Activated CD8-positive, alpha-beta memory T cell treated with anti-CD3 and anti-CD28 coated beads, Interleukin-2, amount 50 U/mL, for 1 hour (primary cell): ENCODE results near the gene DHFR.

Experiments
- DNase-seq: peaks from one replicate; pipeline ENCODE4 v3.0.0-alpha.2; 2020; ENCODE audit errors: extremely low read depth

The DHFR gene

DNA sequence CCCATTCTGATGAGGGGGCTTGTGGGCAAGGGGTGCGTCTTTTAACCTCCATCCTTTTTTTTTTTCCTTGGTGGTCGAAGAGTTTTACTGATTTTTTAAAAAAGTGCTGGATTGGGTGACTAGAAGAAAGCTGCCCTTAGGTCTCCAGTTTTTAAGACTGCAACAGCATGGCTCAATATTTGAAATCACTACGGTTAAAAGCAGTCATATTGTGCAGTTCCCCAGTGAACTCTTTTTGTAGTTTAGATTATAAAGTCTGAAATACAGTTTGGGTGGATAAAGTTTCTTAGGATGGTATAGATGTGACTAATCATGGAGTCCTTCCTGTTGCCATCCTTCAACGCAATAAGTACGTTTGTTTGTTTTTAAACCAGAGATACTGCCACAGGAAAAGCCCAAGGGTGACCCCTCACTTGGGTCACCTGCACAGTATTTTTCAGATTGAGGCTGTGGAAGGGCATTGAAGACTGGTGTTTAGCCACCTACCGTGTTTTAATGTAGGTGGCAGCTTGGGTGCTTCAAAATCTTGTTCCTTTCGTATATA lies 520 bp upstream of the DHFR start:
- no peak for DNase-seq

DNA sequence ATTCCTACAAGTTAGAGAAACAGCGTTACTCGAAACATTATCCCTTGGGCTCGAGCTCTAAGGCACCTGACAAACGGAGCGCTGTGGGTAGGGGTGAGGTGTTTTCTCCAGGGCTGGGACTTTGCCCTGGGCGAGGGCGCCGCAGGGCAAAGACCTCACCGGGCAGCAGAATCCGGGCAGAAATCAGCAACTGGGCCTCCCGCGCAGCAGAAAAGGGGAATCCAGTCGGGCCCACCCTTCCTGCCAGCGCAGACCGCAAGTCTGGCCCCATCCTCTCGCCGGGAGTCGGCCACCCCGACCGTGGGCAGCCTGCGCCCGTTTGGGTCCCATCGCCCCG lies 761 bp downstream of the DHFR start:
- no peak for DNase-seq

DNA sequence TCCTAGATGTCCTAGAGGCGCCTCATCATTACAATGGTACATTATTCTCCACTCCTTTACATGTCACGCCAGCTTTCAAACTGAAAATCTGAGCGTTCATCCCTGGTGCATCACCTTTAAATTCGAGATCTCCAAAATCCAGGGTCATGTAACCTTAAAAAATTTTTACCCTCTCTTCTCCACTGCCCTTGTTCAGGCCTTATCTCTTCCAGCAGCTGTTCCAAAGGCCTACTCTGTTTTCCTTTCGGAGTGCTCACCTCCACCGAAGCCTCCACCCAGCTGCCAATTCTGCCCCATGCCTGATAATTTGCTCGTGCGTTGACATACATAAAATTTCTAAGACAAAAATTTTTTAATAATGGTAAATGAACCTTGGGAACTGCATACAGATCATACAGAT lies 1.3 kb downstream of the DHFR start:
- DNase-seq, result no peak

DNA sequence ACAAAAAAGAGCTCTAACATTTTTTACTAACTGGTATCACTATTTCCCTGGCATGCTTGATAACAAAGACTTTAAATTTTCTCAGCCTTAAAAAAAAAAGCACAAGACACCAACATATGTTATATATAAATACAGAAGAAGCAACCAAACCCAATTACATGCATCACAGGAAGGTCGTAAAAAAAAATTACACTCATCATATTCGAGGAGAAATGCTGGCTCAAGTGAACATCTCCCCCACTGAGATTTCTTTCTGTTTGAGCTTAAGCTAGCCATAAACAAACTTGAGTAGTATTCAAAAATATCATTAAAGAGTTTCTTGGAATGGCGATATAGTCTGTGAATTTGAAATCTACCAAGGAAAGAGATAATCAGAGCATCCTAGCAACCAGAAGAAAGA lies 7.9 kb downstream of the DHFR start:
- DNase-seq, result no peak

DNA sequence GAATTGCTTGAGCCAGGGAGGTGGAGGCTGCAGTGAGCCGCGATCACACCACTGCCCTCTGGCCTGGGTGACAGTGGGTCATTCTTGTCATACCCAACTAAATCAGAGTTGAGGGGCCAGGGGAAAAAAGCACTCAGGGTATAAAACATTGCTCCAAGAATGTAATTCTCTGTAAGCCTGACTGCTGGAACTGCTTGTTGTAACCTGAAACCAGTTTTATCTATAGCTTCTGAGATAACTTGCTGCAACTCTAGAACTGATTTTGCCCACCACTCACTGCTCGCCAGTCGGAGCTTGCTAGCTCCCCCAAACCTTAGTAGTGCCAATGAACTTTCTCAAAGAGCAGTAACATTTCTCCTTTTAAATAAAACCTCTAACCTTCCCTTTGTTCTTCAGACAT lies 9.9 kb downstream of the DHFR start:
- no peak for DNase-seq

DNA sequence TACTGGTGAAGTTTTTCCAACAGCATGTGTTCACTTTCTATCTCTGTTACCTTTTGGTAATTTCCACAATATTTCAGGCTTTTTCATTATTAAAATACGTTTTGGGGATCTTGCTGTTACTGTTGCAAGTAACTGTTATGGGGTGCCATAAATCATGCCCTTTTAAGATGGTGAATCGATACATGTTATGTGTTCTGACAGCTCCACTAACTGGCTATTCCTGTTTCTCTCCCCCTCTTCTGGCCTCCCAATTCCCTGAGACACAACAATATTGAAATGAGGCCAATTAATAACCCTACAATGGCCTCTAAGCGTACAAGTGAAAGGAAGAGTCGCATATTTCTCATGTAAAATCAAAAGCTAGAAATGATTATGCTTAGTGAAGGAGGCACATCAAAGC lies 13.4 kb downstream of the DHFR start:
- no peak for DNase-seq

DNA sequence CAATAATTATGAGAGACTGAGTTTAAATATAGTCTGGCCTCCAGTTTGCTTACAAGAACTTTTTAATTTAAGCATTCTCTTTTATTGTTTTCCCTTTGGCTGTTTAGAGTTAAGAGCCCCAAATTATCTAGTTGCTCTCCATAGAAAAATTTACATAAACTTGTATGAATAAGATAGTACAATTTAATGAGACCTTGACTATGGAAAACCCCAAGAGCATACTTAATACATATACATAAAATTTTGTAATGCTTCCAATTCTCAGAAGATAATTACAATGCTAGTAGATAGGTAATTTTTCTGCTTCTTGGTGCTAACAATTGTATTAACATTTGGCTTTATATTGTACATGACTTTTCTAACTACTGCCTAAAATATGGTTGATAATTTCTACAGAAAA lies 20.6 kb downstream of the DHFR start:
- DNase-seq, result no peak

DNA sequence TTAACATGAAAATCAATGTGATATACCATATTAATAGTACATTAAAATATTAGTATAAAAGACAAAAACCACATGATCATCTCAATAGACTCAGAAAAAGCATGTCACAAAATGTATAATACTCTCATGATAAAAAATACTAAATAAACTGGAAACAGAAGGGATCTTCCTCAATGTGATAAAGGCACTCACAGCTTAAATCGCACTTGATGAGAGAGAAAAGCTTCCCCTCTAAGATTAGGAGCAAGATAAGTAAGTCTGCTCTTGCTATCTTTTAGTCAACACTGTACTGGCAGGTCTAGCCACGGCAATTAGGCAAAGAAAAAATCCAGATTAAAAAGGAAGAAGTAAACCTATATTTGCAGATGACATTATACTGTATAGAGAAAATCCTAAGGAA lies 22.1 kb downstream of the DHFR start:
- no peak for DNase-seq

DNA sequence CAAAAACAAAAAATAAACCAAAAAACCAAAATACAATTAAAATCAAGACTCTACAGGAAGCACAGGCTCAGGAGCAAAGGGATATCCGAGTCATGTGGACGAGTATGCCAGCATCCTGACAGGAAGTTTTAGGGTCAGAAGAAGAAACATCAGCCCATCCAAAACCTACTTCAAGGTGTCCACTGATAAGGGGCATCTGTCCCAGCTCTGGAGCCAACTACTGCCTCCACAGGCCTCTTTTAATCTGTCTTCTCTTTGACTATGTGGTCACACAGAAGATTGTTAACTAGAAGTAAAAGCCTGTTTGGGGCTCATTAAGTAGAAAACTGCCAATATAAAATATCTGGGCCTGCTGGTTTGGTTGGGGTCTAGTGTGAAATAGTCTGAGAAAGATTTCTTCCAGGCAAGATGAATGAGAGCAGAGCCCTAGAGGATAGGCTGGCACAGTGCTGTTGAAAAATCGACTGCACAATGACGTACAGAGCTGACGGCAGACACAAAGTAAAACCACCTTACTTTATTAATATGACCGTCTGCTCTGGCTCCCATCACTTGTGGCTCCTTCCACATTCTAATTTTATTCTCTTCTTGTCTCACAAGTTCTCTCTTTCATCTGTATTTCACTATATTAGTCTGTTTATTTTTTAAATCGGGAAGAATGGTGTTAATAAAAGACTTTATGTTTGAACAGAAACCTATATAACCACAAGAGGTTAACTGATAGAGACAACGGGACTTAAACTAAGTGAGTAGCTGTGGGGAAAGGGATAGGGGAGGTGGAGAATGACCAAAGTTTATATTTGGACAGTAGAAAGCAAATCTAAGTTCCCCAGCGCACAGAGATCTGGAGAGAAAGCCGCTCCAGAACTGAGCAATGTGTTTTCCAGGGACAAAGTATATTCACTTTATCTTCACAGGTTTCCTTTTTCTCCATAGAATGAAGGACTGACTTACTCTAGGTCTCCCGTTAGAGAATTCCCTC lies 23.2 kb downstream of the DHFR start:
- no peak for DNase-seq

DNA sequence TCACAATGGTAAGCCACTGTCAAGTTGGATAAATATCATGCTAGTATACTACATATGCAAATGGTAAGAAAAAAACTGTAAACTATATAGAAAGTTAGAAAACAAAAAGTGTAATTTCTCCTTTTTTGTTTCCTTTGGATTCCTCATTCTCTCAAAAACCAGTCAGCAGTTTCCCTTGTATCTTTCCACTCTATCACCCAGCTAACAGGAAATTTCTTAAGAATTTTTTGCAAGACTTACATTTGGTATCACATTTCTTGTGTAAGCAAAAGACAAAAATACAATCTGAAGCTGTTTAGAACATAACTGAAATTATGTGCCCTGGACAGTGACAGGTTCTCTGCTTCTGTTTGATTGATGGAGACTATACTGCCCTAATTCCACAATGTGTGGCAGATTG lies 25.5 kb downstream of the DHFR start:
- no peak for DNase-seq

DNA sequence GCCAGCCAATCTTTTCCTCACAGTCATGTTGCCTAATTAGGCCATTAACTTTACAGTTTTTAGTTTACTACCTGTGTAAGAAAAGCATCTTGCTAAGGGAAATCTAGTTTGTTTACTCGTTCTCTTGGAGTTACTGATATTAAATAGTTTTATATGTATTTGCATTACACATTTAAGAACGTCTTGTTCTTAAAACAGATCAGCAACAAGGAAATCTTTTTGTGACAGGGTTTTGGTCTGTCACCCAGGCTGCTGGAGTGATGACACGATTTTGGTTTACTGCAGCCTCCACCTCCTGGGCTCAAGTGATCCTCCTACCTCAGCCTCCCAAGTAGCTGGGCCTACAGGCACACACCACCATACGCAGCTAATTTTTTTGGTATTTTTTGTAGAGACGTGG lies 29.6 kb downstream of the DHFR start:
- no peak for DNase-seq

DNA sequence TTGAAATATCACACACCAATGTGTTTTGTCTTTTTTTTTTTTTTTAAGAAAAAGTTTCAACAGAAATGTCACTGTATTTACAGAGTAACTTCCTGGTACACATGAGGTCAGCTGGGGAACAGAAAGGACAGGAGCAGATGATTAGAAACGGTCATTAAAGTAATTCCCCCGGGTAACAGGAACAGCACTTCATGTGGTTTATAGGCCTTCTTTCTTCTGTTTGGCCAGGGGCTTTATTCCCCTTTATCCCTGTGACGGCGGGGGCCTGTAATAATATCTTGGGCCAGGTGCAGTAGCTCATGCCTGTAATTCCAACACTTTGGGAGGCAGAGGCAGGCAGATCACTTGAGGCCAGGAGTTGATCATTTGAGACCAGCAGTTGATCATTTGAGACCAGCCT lies 30.8 kb downstream of the DHFR start:
- DNase-seq, result no peak

DNA sequence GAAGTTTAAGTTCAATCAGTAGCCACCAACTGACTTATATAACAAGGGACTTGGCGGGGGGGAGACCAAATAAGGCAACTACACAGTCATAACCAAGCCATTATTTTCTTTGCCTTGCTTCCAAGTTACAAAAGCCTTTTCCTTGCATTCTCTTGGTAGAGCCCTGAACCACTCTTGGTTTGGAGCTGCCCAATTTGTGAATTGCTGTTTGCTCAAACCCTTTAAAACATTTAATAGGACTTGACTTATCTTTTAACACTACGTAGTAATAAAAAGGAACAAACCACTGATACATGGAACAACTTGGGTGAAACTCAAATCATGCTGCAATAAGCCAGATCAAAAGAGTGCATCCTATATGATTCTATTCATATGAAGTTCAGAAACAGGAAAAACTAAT lies 32.0 kb downstream of the DHFR start:
- DNase-seq, result no peak

DNA sequence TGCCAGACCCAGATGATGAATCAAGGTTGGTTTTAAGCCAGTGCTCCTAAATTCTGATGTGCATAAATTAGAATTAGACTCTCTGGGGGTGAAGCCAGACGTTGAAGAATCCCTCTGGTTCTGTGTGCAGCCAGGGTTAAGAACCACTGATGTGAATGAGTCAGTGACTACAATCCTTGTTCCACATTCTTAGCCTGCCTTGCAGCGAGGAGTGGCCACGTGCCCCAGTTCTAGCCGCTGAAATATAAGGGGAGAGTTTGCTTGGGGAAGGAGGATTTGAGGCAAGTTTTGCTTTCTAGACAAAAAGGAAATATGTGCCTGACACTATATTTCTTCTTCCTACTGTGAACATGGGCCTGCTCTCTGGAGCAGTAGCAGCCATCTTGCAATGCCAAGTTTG lies 34.6 kb downstream of the DHFR start:
- no peak for DNase-seq

DNA sequence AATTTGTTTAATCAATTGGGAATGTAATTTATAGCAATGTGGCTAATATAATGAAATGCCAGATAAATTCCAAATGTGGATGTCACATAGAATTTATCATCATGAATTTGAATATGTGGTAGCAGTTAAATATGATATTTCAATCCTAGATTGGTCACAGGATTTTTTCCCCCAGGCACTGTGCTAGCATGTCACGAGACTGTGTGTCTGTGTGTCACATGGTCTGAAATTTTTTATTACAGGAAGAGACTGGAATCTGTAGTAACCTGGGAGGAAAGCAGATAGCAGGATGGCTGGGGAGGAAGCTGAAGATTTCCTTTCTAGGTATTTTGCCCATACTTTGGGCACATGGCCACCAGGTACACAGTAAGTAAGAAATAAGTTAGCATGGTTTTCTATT lies 35.7 kb downstream of the DHFR start:
- DNase-seq, result no peak

DNA sequence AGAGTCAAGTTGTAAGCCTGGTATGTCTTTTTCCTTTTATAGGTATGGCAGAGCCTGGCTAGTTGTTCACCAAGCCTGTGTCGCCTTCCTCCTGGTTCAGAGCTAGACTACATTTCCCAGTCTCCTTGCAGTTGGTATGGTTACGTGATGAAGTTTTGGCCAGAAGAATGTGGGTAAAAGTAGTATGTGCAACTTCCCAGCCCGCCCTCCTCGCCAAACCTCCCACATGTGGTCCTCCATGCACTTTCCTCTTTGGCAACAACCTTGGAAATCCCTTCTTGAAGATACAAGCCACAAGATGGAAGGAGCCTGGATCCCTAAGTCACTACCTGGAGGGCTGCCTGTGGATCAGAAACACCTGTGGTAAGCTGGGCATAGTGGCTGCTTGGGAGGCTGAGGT lies 36.3 kb downstream of the DHFR start:
- no peak for DNase-seq

DNA sequence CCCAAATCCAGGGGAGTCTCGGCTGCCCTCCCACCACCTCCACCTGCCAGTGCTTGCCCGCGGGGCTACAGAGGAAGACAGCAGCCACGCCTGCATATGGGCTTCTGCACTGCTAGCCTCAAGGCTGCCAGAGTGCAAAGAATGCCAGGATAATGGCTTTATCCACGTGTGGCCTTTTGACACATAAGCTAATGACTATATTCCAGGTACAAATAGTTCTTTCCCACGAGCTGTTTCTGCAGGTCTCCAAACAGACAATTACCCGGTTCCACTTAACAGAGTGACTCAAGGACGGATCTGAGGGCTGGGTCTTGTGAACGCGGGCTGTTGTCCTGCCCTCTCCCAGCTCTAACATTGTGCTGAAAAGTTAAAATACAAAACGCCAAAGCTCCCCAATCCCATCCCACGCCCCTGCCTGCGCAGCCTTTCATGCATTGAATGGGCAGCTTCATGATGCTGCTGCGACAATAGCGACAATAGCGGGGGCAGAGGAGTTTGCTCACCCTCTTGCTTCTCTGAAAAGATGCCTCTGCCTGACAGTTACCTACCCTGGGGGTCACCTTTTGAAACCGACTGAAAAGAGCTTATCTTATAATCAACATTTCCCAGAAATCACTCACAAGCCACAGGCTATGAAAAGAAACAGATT lies 39.4 kb downstream of the DHFR start:
- no peak for DNase-seq

DNA sequence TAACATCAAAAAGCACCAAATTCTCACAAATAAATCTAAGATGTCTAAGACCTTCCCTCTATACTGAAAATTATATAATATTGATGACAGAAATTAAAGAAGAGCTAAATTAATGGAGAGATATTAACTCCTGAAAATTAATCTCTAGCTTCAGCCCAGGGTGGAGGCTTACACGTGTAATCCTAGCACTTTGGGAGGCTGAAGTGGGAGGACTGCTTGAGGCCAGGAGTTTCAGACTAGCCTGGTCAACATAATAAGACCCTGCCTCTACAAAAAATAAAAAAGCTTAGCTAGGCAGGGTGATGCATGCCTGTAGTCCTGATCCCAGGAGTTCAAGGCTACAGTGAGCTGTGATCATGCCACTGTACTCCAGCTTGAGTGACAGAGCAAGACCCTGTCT lies 45.1 kb downstream of the DHFR start:
- DNase-seq, result no peak

DNA sequence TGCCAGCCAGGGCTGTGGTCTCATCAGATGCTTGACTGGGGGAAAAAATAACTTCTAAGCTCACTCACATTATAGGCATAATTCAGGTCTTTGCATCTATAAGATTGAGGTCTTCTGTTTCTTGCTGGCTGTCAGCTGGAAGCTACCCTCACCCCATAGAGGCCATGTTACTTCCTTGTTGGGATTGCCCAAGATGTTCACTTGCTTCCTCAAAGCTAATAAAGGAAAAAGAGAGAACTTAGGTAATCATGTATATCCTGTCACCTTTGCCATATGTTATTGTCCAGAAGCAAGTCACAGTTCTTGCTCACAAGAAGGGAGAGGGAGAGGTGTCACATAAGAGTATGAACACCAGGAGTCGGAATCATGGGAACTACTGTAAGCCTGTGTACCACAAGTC lies 46.1 kb downstream of the DHFR start:
- no peak for DNase-seq

DNA sequence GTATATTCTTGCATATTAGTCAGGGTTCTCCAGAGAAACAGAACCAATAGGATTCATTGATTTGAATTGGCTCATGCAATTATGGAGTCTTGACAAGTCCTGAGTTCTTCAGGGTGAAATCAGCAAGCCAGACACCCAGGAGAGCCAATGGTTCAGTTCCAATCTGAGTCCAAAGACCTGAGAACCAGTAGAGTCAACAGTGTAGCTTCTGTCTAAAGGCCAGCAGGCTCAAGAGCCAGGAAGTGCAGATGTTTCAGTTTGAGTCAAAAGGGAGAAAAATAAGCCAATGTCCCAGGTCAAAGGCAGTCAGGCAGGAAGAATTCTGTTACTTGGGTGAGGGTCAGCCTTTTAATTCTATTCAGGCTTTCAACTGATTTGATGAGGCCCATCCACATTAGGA lies 47.0 kb downstream of the DHFR start:
- DNase-seq, result no peak

DNA sequence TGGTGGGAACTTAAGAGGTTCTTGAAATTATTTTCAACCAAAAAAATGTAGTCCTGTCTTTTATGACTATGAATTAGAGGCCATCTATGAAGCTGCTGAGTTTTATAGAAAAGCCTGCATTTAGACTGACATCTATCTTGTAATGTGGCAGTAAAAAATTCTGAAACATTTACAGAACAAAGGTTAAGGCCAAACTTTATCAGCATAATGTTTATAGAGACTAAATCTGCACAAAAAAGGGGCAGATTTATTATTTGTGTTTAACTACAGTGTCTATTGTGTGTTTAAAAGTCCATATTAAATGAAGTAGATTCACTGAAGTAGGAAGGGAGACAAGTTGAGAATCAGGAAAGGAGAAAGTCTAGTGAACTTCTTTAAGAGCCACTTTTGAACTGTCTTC lies 47.4 kb downstream of the DHFR start:
- DNase-seq, result no peak

DNA sequence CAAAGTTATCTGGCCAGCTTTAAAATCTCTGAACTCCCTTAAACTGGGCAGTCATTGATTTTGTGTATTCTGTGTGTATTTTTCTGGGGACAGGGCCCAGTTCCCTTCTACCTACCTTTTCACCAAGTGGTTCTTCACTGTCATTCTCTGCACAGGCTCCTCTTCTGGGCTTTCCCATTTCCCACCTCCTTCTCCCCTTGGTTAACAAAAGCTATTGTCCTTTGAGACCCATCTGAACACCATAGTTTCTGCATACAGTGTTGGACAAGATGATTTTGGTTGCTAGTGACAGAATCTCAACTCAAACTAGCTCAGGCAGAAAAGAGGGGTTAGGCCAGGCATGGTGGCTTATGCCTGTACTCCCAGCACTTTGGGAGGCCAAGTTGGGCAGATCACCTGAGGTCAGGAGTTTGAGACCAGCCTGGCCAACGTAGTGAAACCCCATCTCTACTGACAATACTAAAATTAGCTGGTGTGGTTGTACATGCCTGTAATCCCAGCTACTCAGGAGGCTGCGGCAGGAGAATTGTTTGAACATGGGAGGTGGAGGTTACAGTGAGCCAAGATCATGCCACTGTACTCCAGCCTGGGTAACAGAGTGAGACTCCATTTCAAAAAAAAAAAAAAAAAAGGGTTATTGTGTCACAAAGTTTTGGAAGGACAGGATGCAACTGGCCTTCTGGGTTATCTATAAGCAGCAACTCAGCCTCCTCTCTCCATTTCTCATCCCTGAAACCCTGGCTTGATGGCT lies 53.7 kb downstream of the DHFR start:
- DNase-seq, result no peak

DNA sequence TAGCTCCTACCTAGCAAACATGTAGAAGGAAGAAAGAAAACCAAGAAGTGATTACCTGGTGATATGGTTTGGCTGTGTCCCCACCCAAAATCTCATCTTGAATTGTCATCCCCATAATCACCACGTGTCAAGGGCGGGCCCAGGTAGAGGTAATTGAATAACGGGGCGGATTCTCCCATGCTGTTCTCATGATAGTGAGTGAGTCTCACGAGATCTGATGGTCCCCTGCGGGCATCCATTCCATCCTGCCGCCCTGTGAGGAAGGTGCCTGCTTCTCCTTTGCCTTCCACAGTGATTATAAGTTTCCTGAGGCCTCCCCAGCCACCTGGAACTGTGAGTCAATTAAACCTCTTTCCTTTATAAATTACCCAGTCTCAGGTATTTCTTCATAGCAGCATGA lies 57.3 kb downstream of the DHFR start:
- DNase-seq, result no peak
